CD14-positive monocyte (primary cell): ENCODE data around the gene METTL15. TPM values are rescaled to one million over a fixed set of nuclear protein-coding genes. Genes with fewer than 3 reads are reported as not detected.

Experiments
- DNase-seq, 3 donors: peaks; one replicate each; pipeline ENCODE4 v3.0.0-alpha.2; 2011 to 2022
- H2AFZ ChIP-seq: 2 replicates; pipeline ENCODE4 v1.6.0; 2012; ENCODE audit warnings: mild to moderate bottlenecking, low read depth, low read length, inconsistent platforms; ENCODE audit not compliant: insufficient read depth, poor library complexity, severe bottlenecking
- H3K27ac ChIP-seq, 2 donors: 1 replicate in 1 of 2; 2 replicates in 1 of 2; pipeline ENCODE4 v1.5.1; 2012 to 2013; ENCODE audit warnings: low read length in 2 of 2, control low read depth in 1 of 2, inconsistent platforms in 1 of 2, low read depth in 1 of 2, mild to moderate bottlenecking in 1 of 2
- H3K27me3 ChIP-seq, 2 donors: one replicate each; pipeline versions ENCODE4 v1.6.0 to v1.6.1; 2011 to 2013; ENCODE audit warnings: low read length in 2 of 2; ENCODE audit not compliant: control insufficient read depth in 2 of 2, insufficient read depth in 2 of 2
- H3K36me3 ChIP-seq, 2 donors: replicated peaks in 1 of 2; 1 replicate in 1 of 2; 2 replicates in 1 of 2; pipeline versions ENCODE4 v1.5.1 to v1.6.1; 2012 to 2013; ENCODE audit warnings: low read length in 2 of 2, control low read depth in 1 of 2, inconsistent platforms in 1 of 2, mild to moderate bottlenecking in 1 of 2; ENCODE audit not compliant: insufficient read depth in 2 of 2, control insufficient read depth in 1 of 2
- H3K4me1 ChIP-seq, 2 donors: 1 replicate in 1 of 2; 2 replicates in 1 of 2; pipeline versions ENCODE4 v1.5.1 to v1.6.1; 2012 to 2013; ENCODE audit warnings: low read length in 2 of 2, control low read depth in 1 of 2, inconsistent platforms in 1 of 2, mild to moderate bottlenecking in 1 of 2, moderate library complexity in 1 of 2; ENCODE audit not compliant: insufficient read depth in 2 of 2, control insufficient read depth in 1 of 2
- H3K4me2 ChIP-seq: replicated peaks from 2 replicates; pipeline ENCODE3; 2012; ENCODE audit warnings: low read length, moderate library complexity, mild to moderate bottlenecking; ENCODE audit not compliant: poor library complexity, severe bottlenecking; ENCODE audit errors: extremely low read depth
- H3K4me3 ChIP-seq, 3 experiments: fragments of 200-600 bp in 1 of 3; sonication (generic) in 1 of 3; replicated peaks in 1 of 3; 1 replicate in 2 of 3; 2 replicates in 1 of 3; pipeline ENCODE4 v1.5.1; 2011 to 2013; ENCODE audit warnings: low read length in 3 of 3, mild to moderate bottlenecking in 3 of 3, control low read depth in 2 of 3, low read depth in 2 of 3, inconsistent platforms in 1 of 3, moderate library complexity in 1 of 3
- H3K79me2 ChIP-seq: 2 replicates; pipeline ENCODE4 v1.6.0; 2012; ENCODE audit warnings: mild to moderate bottlenecking, control low read depth, inconsistent platforms, low read length, moderate library complexity; ENCODE audit not compliant: insufficient read depth
- H3K9ac ChIP-seq: 2 replicates; pipeline ENCODE4 v1.6.0; 2017; ENCODE audit warnings: low read length, mild to moderate bottlenecking; ENCODE audit not compliant: insufficient read depth, poor library complexity, severe bottlenecking
- H3K9me3 ChIP-seq, 2 donors: replicated peaks in 1 of 2; 1 replicate in 1 of 2; 2 replicates in 1 of 2; pipeline versions ENCODE4 v1.5.1 to v1.6.1; 2012 to 2013; ENCODE audit warnings: low read length in 2 of 2, control low read depth in 1 of 2; ENCODE audit not compliant: control insufficient read depth in 1 of 2, insufficient read depth in 1 of 2
- H4K20me1 ChIP-seq: 2 replicates; pipeline ENCODE4 v1.6.0; 2012; ENCODE audit warnings: mild to moderate bottlenecking, low read length, control low read depth, moderate library complexity; ENCODE audit not compliant: insufficient read depth
- H3K27ac Mint-ChIP-seq, 7 donors: one replicate each; pipeline ENCODE4 v1.8.0; 2020; ENCODE audit warnings: mild to moderate bottlenecking in 7 of 7, mixed read lengths in 7 of 7, moderate library complexity in 6 of 7, inconsistent platforms in 2 of 7
- H3K27me3 Mint-ChIP-seq, 3 donors: one replicate each; pipeline ENCODE4 v1.8.0; 2021 to 2022; ENCODE audit warnings: low read depth in 3 of 3, mild to moderate bottlenecking in 3 of 3, mixed read lengths in 3 of 3, moderate library complexity in 3 of 3, inconsistent platforms in 1 of 3
- H3K36me3 Mint-ChIP-seq, 2 donors: one replicate each; pipeline ENCODE4 v1.8.0; 2020; ENCODE audit warnings: mixed read lengths in 2 of 2, inconsistent platforms in 1 of 2, mild to moderate bottlenecking in 1 of 2
- H3K4me1 Mint-ChIP-seq: one replicate; pipeline ENCODE4 v1.8.0; 2020; ENCODE audit warnings: mild to moderate bottlenecking, mixed read lengths
- H3K4me3 Mint-ChIP-seq, 2 donors: one replicate each; pipeline ENCODE4 v1.8.0; 2020; ENCODE audit warnings: mild to moderate bottlenecking in 2 of 2, mixed read lengths in 2 of 2, moderate library complexity in 1 of 2
- H3K9me3 Mint-ChIP-seq, 7 donors: one replicate each; pipeline ENCODE4 v1.8.0; 2020 to 2022; ENCODE audit warnings: mixed read lengths in 7 of 7, mild to moderate bottlenecking in 6 of 7, moderate library complexity in 6 of 7, inconsistent platforms in 2 of 7
- WGBS: methylation state at CpG from one replicate; pipeline ENCODE4 v1.1.5; 2013; ENCODE audit warnings: missing lambda C conversion rate; ENCODE audit not compliant: insufficient coverage; 5-methylcytosine and 5-hydroxymethylcytosine counted together
- intact Hi-C, 2 donors: fragments of 100-400 bp; cut with micrococcal nuclease; formaldehyde crosslinking; loops; one replicate each; pipeline versions ENCODE4 v1.15.0 to v1.15.1; 2023
- polyA plus RNA-seq, 3 donors: library from polyadenylated mRNA; depleted of rRNA in 1 of 3; unstranded in 2 of 3; stranded (reverse) in 1 of 3; fragments of 300-500 nt in 2 of 3; fragments of >200 nt in 1 of 3; fragmentation: Illumina TruSeq in 2 of 3; gene quantifications; 1 replicate in 2 of 3; 2 replicates in 1 of 3; pipeline ENCODE4 v1.2.3, GENCODE V29; 2012 to 2021
- TF ChIP-seq, protein P1 (sequence below): fragments of 200-600 bp; IDR thresholded peaks from one replicate; pipeline ENCODE4 v1.8.0; 2022; ENCODE audit warnings: antibody characterized with exemption, mild to moderate bottlenecking

METTL15 gene
- polyA plus RNA-seq, 3 donors, result 2.3 to 2.9 (median 2.6) TPM

DNA sequence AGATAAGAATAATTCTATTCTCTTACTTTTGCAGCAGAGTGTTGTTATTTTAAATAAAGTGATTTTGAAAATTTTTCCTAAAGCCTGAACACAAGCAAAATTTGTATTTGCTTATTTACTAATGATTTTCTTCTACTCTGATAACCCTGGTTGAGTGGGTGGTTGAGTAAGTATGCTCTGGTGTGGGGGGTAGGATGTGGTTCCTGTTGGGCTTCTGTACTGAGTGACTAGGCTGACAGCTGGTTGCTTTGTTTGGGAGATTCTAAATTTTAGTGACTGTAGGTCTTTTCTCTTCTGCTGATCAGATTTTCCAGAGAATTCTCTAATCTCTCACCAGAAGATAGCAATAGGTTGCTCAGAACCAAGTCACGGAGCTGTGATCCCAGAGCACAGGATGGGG is 61.6 kb downstream of the METTL15 start:
- 63% methylated on average over 1 of the region's 1 CpG for WGBS
- H3K36me3 Mint-ChIP-seq, result peaks cover 2 to 18% of the 10 kb centered on the region in 2 donors

DNA sequence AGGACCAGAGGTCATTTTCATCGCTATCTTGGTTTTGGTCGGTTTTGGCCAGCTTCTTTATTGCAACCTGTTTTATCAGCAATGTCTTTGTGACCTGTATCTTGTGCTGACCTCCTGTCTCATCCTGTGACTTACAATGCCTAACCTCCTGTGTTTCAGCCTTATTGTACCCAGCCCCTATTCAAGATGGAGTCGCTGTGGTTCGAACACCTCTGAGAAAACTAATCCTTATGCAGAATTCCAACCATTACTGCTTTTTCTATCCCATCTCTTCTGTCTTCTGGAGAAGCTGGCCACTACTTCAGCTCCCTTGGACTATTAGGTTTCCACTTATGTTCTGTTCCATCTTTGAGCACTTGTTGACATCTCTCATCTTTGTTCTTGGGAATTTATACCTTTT is 62.6 kb downstream of the METTL15 start:
- 100% methylated on average over 3 of the region's 4 CpGs for WGBS
- Mint-ChIP-seq H3K4me3 (no peak overlapping the region), H3K36me3 (peaks cover 2 to 18% of the 10 kb centered on the region in 2 donors), H3K4me1 (no peaks in the 10 kb centered on the region), H3K27me3 (peaks cover 0 to 2% (median 0%) of the 10 kb centered on the region in 3 donors), H3K27ac (no peak overlapping the region), H3K9me3 (peaks cover 0 to 7% (median 3%) of the 10 kb centered on the region in 7 donors)
- H3K4me2 ChIP-seq, result no peak overlapping the region
- peaks cover 0 to 4% of the 10 kb centered on the region in 2 donors for H3K9me3 ChIP-seq
- no peaks in the 10 kb centered on the region for H3K27me3 ChIP-seq
- no peak overlapping the region for H2AFZ ChIP-seq
- no peaks in the 10 kb centered on the region for H3K4me1 ChIP-seq
- no peaks in the 10 kb centered on the region for H3K36me3 ChIP-seq
- intact Hi-C loops, result no loop called here
- no peaks in the 10 kb centered on the region for H4K20me1 ChIP-seq
- H3K4me3 ChIP-seq, result no peak overlapping the region
- no peaks in the 10 kb centered on the region for H3K79me2 ChIP-seq
- TF ChIP-seq, protein P1, sequence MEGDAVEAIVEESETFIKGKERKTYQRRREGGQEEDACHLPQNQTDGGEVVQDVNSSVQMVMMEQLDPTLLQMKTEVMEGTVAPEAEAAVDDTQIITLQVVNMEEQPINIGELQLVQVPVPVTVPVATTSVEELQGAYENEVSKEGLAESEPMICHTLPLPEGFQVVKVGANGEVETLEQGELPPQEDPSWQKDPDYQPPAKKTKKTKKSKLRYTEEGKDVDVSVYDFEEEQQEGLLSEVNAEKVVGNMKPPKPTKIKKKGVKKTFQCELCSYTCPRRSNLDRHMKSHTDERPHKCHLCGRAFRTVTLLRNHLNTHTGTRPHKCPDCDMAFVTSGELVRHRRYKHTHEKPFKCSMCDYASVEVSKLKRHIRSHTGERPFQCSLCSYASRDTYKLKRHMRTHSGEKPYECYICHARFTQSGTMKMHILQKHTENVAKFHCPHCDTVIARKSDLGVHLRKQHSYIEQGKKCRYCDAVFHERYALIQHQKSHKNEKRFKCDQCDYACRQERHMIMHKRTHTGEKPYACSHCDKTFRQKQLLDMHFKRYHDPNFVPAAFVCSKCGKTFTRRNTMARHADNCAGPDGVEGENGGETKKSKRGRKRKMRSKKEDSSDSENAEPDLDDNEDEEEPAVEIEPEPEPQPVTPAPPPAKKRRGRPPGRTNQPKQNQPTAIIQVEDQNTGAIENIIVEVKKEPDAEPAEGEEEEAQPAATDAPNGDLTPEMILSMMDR, result no peak
- DNase-seq, result no peak
- no peak overlapping the region for H3K27ac ChIP-seq
- no peak overlapping the region for H3K9ac ChIP-seq

More for the DNA sequence above, 61.6 kb downstream of the METTL15 start:
- H3K27ac Mint-ChIP-seq, result no peak overlapping the region
- peaks cover 0 to 4% of the 10 kb centered on the region in 2 donors for H3K9me3 ChIP-seq
- H2AFZ ChIP-seq, result no peak overlapping the region
- H3K4me1 Mint-ChIP-seq, result no peaks in the 10 kb centered on the region
- no peak overlapping the region for H3K27ac ChIP-seq
- no peak overlapping the region for H3K9ac ChIP-seq
- intact Hi-C loops, result no loop called here
- H3K27me3 ChIP-seq, result no peaks in the 10 kb centered on the region
- H3K79me2 ChIP-seq, result no peaks in the 10 kb centered on the region
- no peak overlapping the region for H3K4me3 ChIP-seq
- no peak overlapping the region for H3K4me2 ChIP-seq
- H4K20me1 ChIP-seq, result no peaks in the 10 kb centered on the region
- H3K4me3 Mint-ChIP-seq, result no peak overlapping the region
- H3K27me3 Mint-ChIP-seq, result peaks cover 0 to 2% (median 0%) of the 10 kb centered on the region in 3 donors
- no peaks in the 10 kb centered on the region for H3K36me3 ChIP-seq
- TF ChIP-seq, protein P1, result no peak
- H3K4me1 ChIP-seq, result no peaks in the 10 kb centered on the region
- H3K9me3 Mint-ChIP-seq, result peaks cover 0 to 7% (median 3%) of the 10 kb centered on the region in 7 donors
- no peak for DNase-seq
